ENCODE measurements around the gene RAPH1.
"Not testable (repeated sequence)": the region's sequence is repeated elsewhere in the genome, so short reads cannot be mapped to it uniquely, and the experiment has no call there.

The RAPH1 gene

GRCh38 chr2:203550266-203550665 is 15.2 kb upstream of the RAPH1 start:
- Histone ChIP-seq H3K9ac (no peak overlapping the region), H3K36me3 (no peaks in the 10 kb centered on the region), H3K9me3 (replicated peaks in 1 of 11) (no peaks in the 10 kb centered on the region), H3K4me1 (peaks cover 0 to 45% (median 12%) of the 10 kb centered on the region in 10 experiments; a peak in 18 of 20 replicates), H3K4me3 (no peak overlapping the region), H3K27ac (peak overlapping the region in 2 of 11 experiments; percentile 14 to 60; a peak in 5 of 22 replicates), H3K4me2 (peak overlapping the region in 4 of 11 experiments; percentile 0 to 86 (median 77); a peak in 7 of 22 replicates), H3K27me3 (no peaks in the 10 kb centered on the region), H4K20me1 (no peaks in the 10 kb centered on the region)
- TF ChIP-seq Cebpa-rat (IDR thresholded peaks at IDR 0.05) = no peak

DNA sequence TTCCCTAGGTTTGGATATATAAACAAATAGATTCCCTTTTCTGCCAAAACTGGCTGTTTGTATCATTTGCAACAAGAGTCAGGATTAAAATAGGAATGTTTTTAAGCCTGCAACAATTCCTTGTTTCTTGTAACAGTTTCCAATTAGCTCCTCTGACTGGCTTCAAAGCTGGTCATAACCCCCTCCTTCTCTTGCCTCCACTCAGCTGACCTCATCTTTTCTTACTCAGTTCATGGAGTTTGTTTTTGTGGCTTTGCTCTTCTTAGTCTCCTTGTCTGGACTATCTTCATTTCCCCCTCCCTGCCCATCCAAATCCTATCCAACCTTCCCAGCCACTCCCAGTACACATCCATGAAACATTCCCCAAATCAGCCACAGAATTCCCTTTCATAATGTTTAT is 14.3 kb upstream of the RAPH1 start:
- H3K4me2 ChIP-seq = peak overlapping the region in 3 of 11 experiments; percentile 72 to 86 (median 82); a peak in 6 of 22 replicates
- peaks cover 0 to 45% (median 12%) of the 10 kb centered on the region in 10 experiments; a peak in 18 of 20 replicates for H3K4me1 ChIP-seq
- TF ChIP-seq Cebpa-rat (IDR thresholded peaks at IDR 0.05) = no peak
- no peak overlapping the region for H3K27ac ChIP-seq
- H4K20me1 ChIP-seq = no peaks in the 10 kb centered on the region
- no peaks in the 10 kb centered on the region for H3K27me3 ChIP-seq
- H3K9me3 ChIP-seq (replicated peaks in 1 of 11) = no peaks in the 10 kb centered on the region
- H3K9ac ChIP-seq = no peak overlapping the region
- H3K36me3 ChIP-seq = no peaks in the 10 kb centered on the region
- H3K4me3 ChIP-seq = no peak overlapping the region

- Histone ChIP-seq H3K36me3 (no peaks in the 10 kb centered on the region), H3K27me3 (no peaks in the 10 kb centered on the region), H3K4me2 (peak overlapping the region in 1 of 11 experiments; percentile 72; a peak in 2 of 22 replicates), H3K9ac (no peak overlapping the region), H3K4me3 (no peak overlapping the region), H3K27ac (no peak overlapping the region), H3K4me1 (peaks cover 0 to 45% (median 12%) of the 10 kb centered on the region in 10 experiments; a peak in 18 of 20 replicates), H3K9me3 (replicated peaks in 1 of 11) (no peaks in the 10 kb centered on the region), H4K20me1 (no peaks in the 10 kb centered on the region)
- no peak for TF ChIP-seq Cebpa-rat (IDR thresholded peaks at IDR 0.05)
Measured at GRCh38 chr2:203548887-203549286, 13.8 kb upstream of the RAPH1 start.

GRCh38 chr2:203547356-203547755 is 12.3 kb upstream of the RAPH1 start:
- TF ChIP-seq Cebpa-rat (IDR thresholded peaks at IDR 0.05) = no peak
- Histone ChIP-seq H3K4me2 (no peak overlapping the region), H3K9ac (no peak overlapping the region), H3K36me3 (no peaks in the 10 kb centered on the region), H3K27me3 (no peaks in the 10 kb centered on the region), H3K27ac (no peak overlapping the region), H3K4me1 (peaks cover 0 to 38% (median 11%) of the 10 kb centered on the region in 10 experiments; a peak in 18 of 20 replicates), H4K20me1 (no peaks in the 10 kb centered on the region), H3K4me3 (no peak overlapping the region), H3K9me3 (replicated peaks in 1 of 11) (no peaks in the 10 kb centered on the region)

DNA sequence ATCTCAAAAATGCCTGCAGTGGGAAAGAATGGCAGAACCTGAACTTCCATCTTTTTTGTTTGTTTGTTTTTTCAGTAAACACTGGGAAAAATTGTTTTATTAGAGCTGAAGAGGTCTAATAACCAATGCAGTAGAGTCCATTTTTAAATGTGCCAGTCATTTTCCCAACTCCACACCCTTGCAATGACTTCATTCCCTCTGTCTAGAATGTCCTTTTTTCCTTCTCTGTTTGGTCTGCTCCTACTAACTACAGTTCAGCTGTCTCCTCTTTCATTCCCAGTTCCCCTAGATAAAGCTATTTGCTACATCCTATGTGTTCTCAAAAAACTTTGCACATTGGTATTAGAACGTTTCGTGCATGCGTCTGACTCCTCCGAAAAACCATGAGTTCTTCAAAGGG is 9.3 kb upstream of the RAPH1 start:
- H3K4me1 ChIP-seq = peaks cover 0 to 8% (median 0%) of the 10 kb centered on the region in 10 experiments; a peak in 6 of 20 replicates
- H3K9ac ChIP-seq = no peak overlapping the region
- no peak for TF ChIP-seq Cebpa-rat (IDR thresholded peaks at IDR 0.05)
- no peaks in the 10 kb centered on the region for H3K36me3 ChIP-seq
- no peaks in the 10 kb centered on the region for H4K20me1 ChIP-seq
- no peak overlapping the region for H3K4me3 ChIP-seq
- H3K9me3 ChIP-seq (replicated peaks in 1 of 11) = peaks cover 0 to under 1% (median 0%) of the 10 kb centered on the region in 11 experiments; a peak in 4 of 22 replicates
- H3K4me2 ChIP-seq = no peak overlapping the region
- no peak overlapping the region for H3K27ac ChIP-seq
- no peaks in the 10 kb centered on the region for H3K27me3 ChIP-seq

GRCh38 chr2:203543898-203544328 is 8.8 kb upstream of the RAPH1 start:
- no peaks in the 10 kb centered on the region for H3K36me3 ChIP-seq
- H4K20me1 ChIP-seq = no peaks in the 10 kb centered on the region
- H3K4me2 ChIP-seq = no peak overlapping the region
- H3K4me3 ChIP-seq = no peak overlapping the region
- H3K9ac ChIP-seq = no peak overlapping the region
- peaks cover 0 to 2% (median 0%) of the 10 kb centered on the region in 11 experiments; a peak in 2 of 22 replicates for H3K27me3 ChIP-seq
- H3K27ac ChIP-seq = no peak overlapping the region
- no peak for TF ChIP-seq Cebpa-rat (IDR thresholded peaks at IDR 0.05)
- H3K4me1 ChIP-seq = peaks cover 0 to 3% (median 0%) of the 10 kb centered on the region in 10 experiments; a peak in 1 of 20 replicates
- H3K9me3 ChIP-seq (replicated peaks in 1 of 11) = peaks cover under 1 to 6% (median 5%) of the 10 kb centered on the region in 11 experiments; a peak in 16 of 22 replicates

GRCh38 chr2:203540598-203540997 is 5.5 kb upstream of the RAPH1 start:
- H3K4me3 ChIP-seq, H3K4me1 ChIP-seq, H3K9ac ChIP-seq, H3K4me2 ChIP-seq, H4K20me1 ChIP-seq, H3K27ac ChIP-seq, H3K36me3 ChIP-seq: not testable (repeated sequence)
- peaks cover 19 to 34% (median 26%) of the 10 kb centered on the region in 11 experiments for H3K9me3 ChIP-seq (replicated peaks in 1 of 11)
- H3K27me3 ChIP-seq = peaks cover 0 to 35% (median 21%) of the 10 kb centered on the region in 11 experiments; a peak in 18 of 22 replicates

- not testable (repeated sequence) for H3K4me2 ChIP-seq, H3K9ac ChIP-seq, H3K4me3 ChIP-seq, H3K27ac ChIP-seq, H3K36me3 ChIP-seq
- Histone ChIP-seq H3K4me1 (peaks cover 8 to 24% (median 19%) of the 10 kb centered on the region in 10 experiments; a peak in 19 of 20 replicates), H4K20me1 (peaks cover 0 to 16% (median 9%) of the 10 kb centered on the region in 11 experiments; a peak in 13 of 22 replicates), H3K27me3 (peaks cover 6 to 58% (median 44%) of the 10 kb centered on the region in 11 experiments; a peak in 21 of 22 replicates), H3K9me3 (replicated peaks in 1 of 11) (peaks cover 19 to 34% (median 26%) of the 10 kb centered on the region in 11 experiments)
Measured at GRCh38 chr2:203538237-203538636, 3.1 kb upstream of the RAPH1 start.

GRCh38 chr2:203536586-203536951 is 1.5 kb upstream of the RAPH1 start:
- Histone ChIP-seq H4K20me1 (peaks cover 0 to 27% (median 10%) of the 10 kb centered on the region in 11 experiments; a peak in 13 of 22 replicates), H3K4me2 (peak overlapping the region in 1 of 11 experiments; percentile 95; a peak in 2 of 22 replicates), H3K9me3 (replicated peaks in 1 of 11) (peaks cover 19 to 34% (median 26%) of the 10 kb centered on the region in 11 experiments), H3K4me1 (peaks cover 14 to 36% (median 22%) of the 10 kb centered on the region in 10 experiments; a peak in 19 of 20 replicates), H3K27me3 (peaks cover 15 to 74% (median 61%) of the 10 kb centered on the region in 11 experiments; a peak in 21 of 22 replicates)
- not testable (repeated sequence) for H3K36me3 ChIP-seq, H3K9ac ChIP-seq, H3K4me3 ChIP-seq, H3K27ac ChIP-seq
